Smooth muscle cell (in vitro differentiated cells): Measurements from ENCODE around the gene SPINDOC. TPM values are rescaled to one million over a fixed set of nuclear protein-coding genes. Genes with fewer than 3 reads are reported as not detected.

ENCODE experiments used
- DNase-seq: peaks from one replicate; lab custom pipeline; 2025; ENCODE audit not compliant: unreplicated experiment; lab: John Stamatoyannopoulos, UW
- H2AFZ ChIP-seq: fragments of 200-600 bp; sonication (generic); 2 replicates; pipeline ENCODE4 v1.6.0; 2016; ENCODE audit warnings: antibody characterized with exemption, low read depth, mild to moderate bottlenecking
- H3F3A ChIP-seq: fragments of 200-600 bp; sonication (generic); 2 replicates; pipeline ENCODE4 v1.6.0; 2017; ENCODE audit warnings: antibody characterized with exemption, low read depth
- H3K27ac ChIP-seq: fragments of 200-600 bp; sonication (generic); 2 replicates; pipeline ENCODE4 v1.5.1; 2016; ENCODE audit warnings: low read depth, mild to moderate bottlenecking
- H3K27me3 ChIP-seq: fragments of 200-600 bp; sonication (generic); 2 replicates; pipeline ENCODE4 v1.6.1; 2016; ENCODE audit warnings: low read depth, mild to moderate bottlenecking
- H3K36me3 ChIP-seq: fragments of 200-600 bp; sonication (generic); 2 replicates; pipeline ENCODE4 v1.5.1; 2016; ENCODE audit warnings: low read depth
- H3K4me1 ChIP-seq: fragments of 200-600 bp; sonication (generic); 2 replicates; pipeline ENCODE4 v1.5.1; 2016; ENCODE audit warnings: low read depth
- H3K4me2 ChIP-seq: fragments of 200-600 bp; sonication (generic); 2 replicates; pipeline ENCODE4 v1.6.0; 2016; ENCODE audit warnings: mild to moderate bottlenecking
- H3K4me3 ChIP-seq: fragments of 200-600 bp; sonication (generic); 2 replicates; pipeline ENCODE4 v1.5.1; 2016; ENCODE audit warnings: mild to moderate bottlenecking
- H3K79me2 ChIP-seq: fragments of 200-600 bp; sonication (generic); 2 replicates; pipeline ENCODE4 v1.6.0; 2016; ENCODE audit warnings: low read depth, mild to moderate bottlenecking
- H3K9ac ChIP-seq: fragments of 200-600 bp; sonication (generic); 2 replicates; pipeline ENCODE4 v1.6.0; 2016; ENCODE audit warnings: low read depth
- H3K9me3 ChIP-seq: fragments of 200-600 bp; sonication (generic); replicated peaks from 2 replicates; pipeline ENCODE4 v1.5.1; 2016; ENCODE audit warnings: low read depth
- H4K20me1 ChIP-seq: fragments of 200-600 bp; sonication (generic); 2 replicates; pipeline ENCODE4 v1.6.0; 2016; ENCODE audit warnings: low read depth
- CTCF ChIP-seq: fragments of 200-600 bp; sonication (generic); IDR thresholded peaks from 2 replicates; pipeline ENCODE4 v1.5.1; 2017; ENCODE audit warnings: borderline replicate concordance, mild to moderate bottlenecking, antibody characterized with exemption; ENCODE audit not compliant: insufficient read depth, poor library complexity, severe bottlenecking
- WGBS: methylation state at CpG from one replicate; pipeline ENCODE4 v1.1.7; 2016; ENCODE audit warnings: low lambda C conversion rate; 5-methylcytosine and 5-hydroxymethylcytosine counted together
- polyA plus RNA-seq: library from polyadenylated mRNA; unstranded; fragments of >200 nt; fragmentation: Nextera tagmentation; extraction: Ambion mirVana; gene quantifications from 2 replicates; pipeline ENCODE4 v1.2.1, GENCODE V29; 2016
- total RNA-seq: library from RNA; depleted of rRNA; stranded (reverse); fragments of >200 nt; gene quantifications from 2 replicates; pipeline ENCODE4 v1.2.3, GENCODE V29; 2014

Gene SPINDOC
- total and polyA plus RNA-seq, 2 experiments from 2014 or later, result 13.6 to 13.7 TPM

GRCh38 chr11:63834535-63835157, 21.4 kb downstream of the SPINDOC start:
- Histone ChIP-seq H3F3A (peaks cover 1% of the 10 kb centered on the region), H4K20me1 (peaks cover 4% of the 10 kb centered on the region), H3K27ac (no peak overlapping the region), H3K4me2 (no peak overlapping the region), H3K9ac (no peak overlapping the region), H3K9me3 (no peaks in the 10 kb centered on the region), H2AFZ (no peak overlapping the region), H3K27me3 (no peaks in the 10 kb centered on the region), H3K4me3 (no peak overlapping the region), H3K36me3 (no peaks in the 10 kb centered on the region), H3K79me2 (peaks cover 5% of the 10 kb centered on the region), H3K4me1 (no peaks in the 10 kb centered on the region)
- no peak for TF ChIP-seq CTCF
- 91% methylated on average over 12 of the region's 12 CpGs for WGBS
- no peak for DNase-seq

- H3K27ac ChIP-seq, result no peak overlapping the region
- no peaks in the 10 kb centered on the region for H3K9me3 ChIP-seq
- DNase-seq, result no peak
- no peaks in the 10 kb centered on the region for H3F3A ChIP-seq
- WGBS, result 69% methylated on average over 6 of the region's 6 CpGs
- no peak overlapping the region for H3K4me3 ChIP-seq
- TF ChIP-seq CTCF, result no peak
- peaks cover 9% of the 10 kb centered on the region for H4K20me1 ChIP-seq
- no peaks in the 10 kb centered on the region for H3K27me3 ChIP-seq
- peaks cover 10% of the 10 kb centered on the region for H3K79me2 ChIP-seq
- no peak overlapping the region for H3K4me2 ChIP-seq
- no peak overlapping the region for H2AFZ ChIP-seq
- no peak overlapping the region for H3K9ac ChIP-seq
- H3K4me1 ChIP-seq, result peaks cover 1% of the 10 kb centered on the region
- no peaks in the 10 kb centered on the region for H3K36me3 ChIP-seq
These were observed 21.9 kb downstream of the SPINDOC start for GRCh38 chr11:63835158-63835545.

GRCh38 chr11:63837027-63837688, 23.9 kb downstream of the SPINDOC start:
- H3K4me1 ChIP-seq, result peaks cover 19% of the 10 kb centered on the region
- no peaks in the 10 kb centered on the region for H3K36me3 ChIP-seq
- H3K9me3 ChIP-seq, result no peaks in the 10 kb centered on the region
- no peak overlapping the region for H3K9ac ChIP-seq
- peak; percentile 14 for DNase-seq
- 24% methylated on average over 5 of the region's 5 CpGs for WGBS
- no peaks in the 10 kb centered on the region for H3K27me3 ChIP-seq
- peak; percentile 77 for TF ChIP-seq CTCF
- H2AFZ ChIP-seq, result no peak overlapping the region
- no peak overlapping the region for H3K27ac ChIP-seq
- H3K4me3 ChIP-seq, result no peak overlapping the region
- peaks cover 28% of the 10 kb centered on the region for H3K79me2 ChIP-seq
- no peak overlapping the region for H3K4me2 ChIP-seq
- H4K20me1 ChIP-seq, result peaks cover 30% of the 10 kb centered on the region
- H3F3A ChIP-seq, result no peaks in the 10 kb centered on the region
